HepG2 (cell line): ENCODE measurements around the gene PAPPA2. TPM values are rescaled to one million over a fixed set of nuclear protein-coding genes. Genes with fewer than 3 reads are reported as not detected.

ENCODE experiments used
- ATAC-seq: fragments of 200-7000 bp; cut with Tn5 transposase; 3 replicates; pipeline ENCODE4 v1.9.1; 2020; ENCODE audit warnings: mild to moderate bottlenecking, moderate library complexity
- BruUV-seq: library from RNA; stranded (reverse); fragments of 400-500 nt; replicated peaks from 2 replicates; lab custom pipeline; 2021; lab: Mats Ljungman, UMichigan
- CTCF ChIA-PET: fragments of 300-600 bp; formaldehyde crosslinking; extraction: SDS; loops from one replicate; lab custom pipeline; 2021; ENCODE audit warnings: low total read pairs, inconsistent platforms, low intra/inter-chr PET ratio; lab: Yijun Ruan, JAX
- POLR2A ChIA-PET: fragments of 350-600 bp; sonication (Branson Sonifier 250); formaldehyde crosslinking; loops from one replicate; lab custom pipeline; 2020; ENCODE audit warnings: antibody characterized with exemption, inconsistent platforms; lab: Yijun Ruan, JAX
- DNase-seq: peaks from one replicate; pipeline ENCODE4 v3.0.0-alpha.2; 2015; ENCODE audit warnings: low spot score
- FAIRE-seq: peaks from 3 replicates; lab custom pipeline; 2011; peaks lifted over from hg19 to GRCh38; lab: Jason Lieb, UNC
- H2AFZ ChIP-seq: one replicate; pipeline ENCODE4 v1.6.1; 2011; ENCODE audit warnings: low read length, inconsistent platforms
- H3K27ac ChIP-seq: fragments of 300-600 bp; 3 replicates; pipeline ENCODE4 v1.8.0; 2011; ENCODE audit warnings: mixed run types, mild to moderate bottlenecking, mixed read lengths, low read length, inconsistent platforms; ENCODE audit not compliant: insufficient read depth; ENCODE audit errors: extremely low read length
- H3K27me3 ChIP-seq, 2 experiments: fragments of 200-600 bp in 1 of 2; 2 replicates in 1 of 2; 3 replicates in 1 of 2; pipeline versions ENCODE4 v1.6.0 to v1.8.0; 2011; ENCODE audit warnings: low read length in 2 of 2, mild to moderate bottlenecking in 2 of 2, moderate library complexity in 2 of 2, inconsistent platforms in 1 of 2; ENCODE audit not compliant: insufficient read depth in 2 of 2, control insufficient read depth in 1 of 2
- H3K36me3 ChIP-seq, 2 experiments: fragments of 200-600 bp in 1 of 2; replicated peaks in 1 of 2; 2 replicates in 1 of 2; 3 replicates in 1 of 2; pipeline versions ENCODE4 v1.5.1 to v1.8.0; 2011; ENCODE audit warnings: low read length in 2 of 2, inconsistent platforms in 1 of 2; ENCODE audit not compliant: insufficient read depth in 2 of 2, control insufficient read depth in 1 of 2
- H3K4me1 ChIP-seq: 2 replicates; pipeline ENCODE4 v1.5.1; 2012; ENCODE audit warnings: low read length, inconsistent platforms; ENCODE audit not compliant: insufficient read depth
- H3K4me2 ChIP-seq: 2 replicates; pipeline ENCODE4 v1.6.0; 2011; ENCODE audit warnings: low read depth, low read length, inconsistent platforms
- H3K4me3 ChIP-seq, 3 experiments: fragments of 200-600 bp in 1 of 3; sonication (generic), shearing (Covaris generic) in 1 of 3; replicated peaks in 1 of 3; 2 replicates each; pipeline ENCODE4 v1.5.1; 2011 to 2016; ENCODE audit warnings: low read length in 3 of 3, inconsistent platforms in 2 of 3, low read depth in 2 of 3, mild to moderate bottlenecking in 2 of 3, control low read depth in 1 of 3, mixed read lengths in 1 of 3; ENCODE audit not compliant: insufficient read depth in 1 of 3
- H3K79me2 ChIP-seq: one replicate; pipeline ENCODE4 v1.6.1; 2011; ENCODE audit warnings: low read length, inconsistent platforms; ENCODE audit not compliant: insufficient read depth
- H3K9ac ChIP-seq: 2 replicates; pipeline ENCODE4 v1.6.0; 2011; ENCODE audit warnings: mild to moderate bottlenecking, low read depth, low read length, inconsistent platforms; ENCODE audit not compliant: insufficient read depth
- H3K9me3 ChIP-seq: 2 replicates; pipeline ENCODE4 v1.5.1; 2012; ENCODE audit warnings: mild to moderate bottlenecking, low read length
- H4K20me1 ChIP-seq: 2 replicates; pipeline ENCODE4 v1.6.0; 2011; ENCODE audit warnings: inconsistent platforms, mild to moderate bottlenecking, low read length, moderate library complexity; ENCODE audit not compliant: insufficient read depth
- AGO2 ChIP-seq: fragments of 200-400 bp; formaldehyde crosslinking; optimal IDR thresholded peaks from 2 replicates; pipeline ENCODE3; 2017; ENCODE audit warnings: mild to moderate bottlenecking, low read depth, low read length, moderate library complexity
- CAMTA2 ChIP-seq: sonication (generic); formaldehyde crosslinking; IDR thresholded peaks from 2 replicates; pipeline ENCODE4 v1.4.0; 2020; ENCODE audit warnings: mild to moderate bottlenecking, missing genetic modification reagents, borderline replicate concordance
- EHMT2 ChIP-seq: fragments of 200-600 bp; sonication (generic); IDR thresholded peaks from 2 replicates; pipeline ENCODE4 v1.7.0; 2017; ENCODE audit warnings: antibody characterized with exemption, low read depth, low read length, borderline replicate concordance
- ETV5 ChIP-seq: IDR thresholded peaks from 2 replicates; pipeline ENCODE4 v1.6.1; 2018; ENCODE audit warnings: missing biosample characterization, missing genetic modification reagents, inconsistent platforms, borderline replicate concordance
- FOSL1 ChIP-seq: sonication (generic); formaldehyde crosslinking; IDR thresholded peaks from 2 replicates; pipeline ENCODE4 v1.9.0; 2021; ENCODE audit warnings: missing genetic modification reagents, borderline replicate concordance
- HNF4A ChIP-seq: sonication (generic); formaldehyde crosslinking; IDR thresholded peaks from 2 replicates; pipeline ENCODE4 v1.4.0; 2020; ENCODE audit warnings: missing genetic modification reagents
- NBN ChIP-seq: fragments of 450-650 bp; conservative IDR thresholded peaks from 2 replicates; pipeline ENCODE4 v1.6.1; 2017
- NCOR1 ChIP-seq: fragments of 200-600 bp; sonication (generic); IDR thresholded peaks from 2 replicates; pipeline ENCODE4 v1.7.0; 2017; ENCODE audit warnings: antibody characterized with exemption, low read length, borderline replicate concordance
- NONO ChIP-seq, 2 experiments: fragments of 450-650 bp in 1 of 2; sonication (generic) in 1 of 2; formaldehyde crosslinking in 1 of 2; IDR thresholded peaks in 1 of 2; conservative IDR thresholded peaks in 1 of 2; 2 replicates each; pipeline versions ENCODE4 v1.6.1 to v1.8.0; 2017 to 2022; ENCODE audit warnings: mild to moderate bottlenecking in 1 of 2, missing genetic modification reagents in 1 of 2, moderate library complexity in 1 of 2
- SP2 ChIP-seq: sonication (generic); formaldehyde crosslinking; IDR thresholded peaks from 2 replicates; pipeline ENCODE4 v1.5.1; 2020; ENCODE audit warnings: mild to moderate bottlenecking, missing genetic modification reagents
- ZNF235 ChIP-seq: sonication (generic); formaldehyde crosslinking; IDR thresholded peaks from 2 replicates; pipeline ENCODE4 v1.8.1; 2023; ENCODE audit warnings: mild to moderate bottlenecking, missing genetic modification reagents, borderline replicate concordance
- ZNF292 ChIP-seq: sonication (generic); formaldehyde crosslinking; IDR thresholded peaks from 2 replicates; pipeline ENCODE4 v1.8.1; 2022; ENCODE audit warnings: mild to moderate bottlenecking, low read depth, missing genetic modification reagents, borderline replicate concordance
- ZNF34 ChIP-seq: sonication (generic); formaldehyde crosslinking; IDR thresholded peaks from 2 replicates; pipeline ENCODE4 v1.4.0; 2020; ENCODE audit warnings: mild to moderate bottlenecking, missing genetic modification reagents, borderline replicate concordance
- ZNF446 ChIP-seq: sonication (generic); formaldehyde crosslinking; IDR thresholded peaks from 2 replicates; pipeline ENCODE4 v1.5.0; 2020; ENCODE audit warnings: mild to moderate bottlenecking, missing genetic modification reagents
- ZNF781 ChIP-seq: sonication (generic); formaldehyde crosslinking; IDR thresholded peaks from 2 replicates; pipeline ENCODE4 v1.5.1; 2020; ENCODE audit warnings: borderline replicate concordance, mild to moderate bottlenecking, missing genetic modification reagents; ENCODE audit errors: not compliant biosample characterization
- ZNF792 ChIP-seq: IDR thresholded peaks from 2 replicates; pipeline ENCODE4 v1.6.1; 2016
- ZNF850 ChIP-seq: sonication (generic); formaldehyde crosslinking; conservative IDR thresholded peaks from 2 replicates; pipeline ENCODE4 v1.9.0; 2021; ENCODE audit warnings: mild to moderate bottlenecking, missing genetic modification reagents
- ZSCAN12 ChIP-seq: sonication (generic); formaldehyde crosslinking; IDR thresholded peaks from 2 replicates; pipeline ENCODE4 v1.9.0; 2021; ENCODE audit warnings: mild to moderate bottlenecking, missing genetic modification reagents
- WGBS: methylation state at CpG from one replicate; pipeline ENCODE4 v1.1.6; 2017; ENCODE audit warnings: low lambda C conversion rate; 5-methylcytosine and 5-hydroxymethylcytosine counted together
- in situ Hi-C: cut with HindIII; loops from 2 replicates; pipeline ENCODE4 v1.10.0; 2017; ENCODE audit warnings: low pct_unique_long_range_greater_than_20kb; ENCODE audit not compliant: extremely low pct_ligation_motif_present
- intact Hi-C: fragments of 100-400 bp; cut with micrococcal nuclease; formaldehyde crosslinking; loops from one replicate; pipeline ENCODE4 v1.10.0; 2022; ENCODE audit not compliant: unreplicated experiment
- polyA plus RNA-seq, 8 experiments: library from polyadenylated mRNA; depleted of rRNA in 3 of 8; stranded (reverse) in 7 of 8; unstranded in 1 of 8; fragments of >200 nt; fragmentation: Illumina TruSeq in 4 of 8; extraction: Trizol in 4 of 8; gene quantifications; 2 replicates each; pipeline versions ENCODE4 v1.2.1 to v1.2.3, GENCODE V29; 2011 to 2016; ENCODE audit warnings: low read depth in 4 of 8, missing spikeins in 1 of 8, mixed read lengths in 1 of 8; ENCODE audit not compliant: insufficient read depth in 1 of 8
- total RNA-seq, 5 experiments: library from RNA; depleted of rRNA; stranded (reverse); fragments of >200 nt; fragmentation: Illumina TruSeq; extraction: Trizol; gene quantifications; 2 replicates each; pipeline ENCODE4 v1.2.3, GENCODE V29; 2016; ENCODE audit warnings: low read depth in 1 of 5
- TF ChIP-seq, protein P1 (sequence below): sonication (generic); formaldehyde crosslinking; IDR thresholded peaks from 2 replicates; pipeline ENCODE4 v1.5.0; 2020; ENCODE audit warnings: mild to moderate bottlenecking, missing genetic modification reagents

PAPPA2 gene
- total and polyA plus RNA-seq, 2 of the 13 experiments (the other 11 are each of a cell fraction or from before 2014, with no cell fraction given): 0.01 TPM; not detected in 1

DNA sequence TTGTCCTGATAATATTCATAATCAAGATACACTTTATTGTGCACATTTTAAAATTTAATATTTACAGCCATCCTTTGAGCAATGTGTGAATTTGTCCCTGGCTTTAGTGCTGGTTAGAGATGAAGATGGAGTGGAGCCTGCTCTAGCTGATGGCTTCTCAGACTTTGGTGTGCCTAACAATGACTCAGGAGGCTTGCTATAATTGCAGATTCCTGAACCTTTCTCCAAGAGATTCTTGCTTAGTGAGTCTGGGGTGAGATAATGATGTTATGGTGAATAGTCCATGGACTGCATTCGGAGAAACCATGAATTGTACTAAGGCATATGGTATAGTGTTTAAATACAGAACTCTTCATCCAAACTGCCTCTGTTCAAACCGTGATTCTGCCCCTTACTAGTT lies 307.1 kb downstream of the PAPPA2 start:
- TF ChIP-seq ZNF235 (CRISPR knock-in tag): no peak
- no peak for TF ChIP-seq SP2 (CRISPR knock-in tag)
- no peak for TF ChIP-seq ZNF292 (CRISPR knock-in tag)
- no peak for TF ChIP-seq ETV5 (CRISPR knock-in tag)
- no peak for TF ChIP-seq CAMTA2 (CRISPR knock-in tag)
- no peak for TF ChIP-seq NONO (IDR thresholded peaks at IDR 0.05)
- TF ChIP-seq NONO (CRISPR knock-in tag; conservative IDR thresholded peaks at IDR 0.05): no peak
- TF ChIP-seq, all 625 proteins: peak for 0
- Histone ChIP-seq H3K9ac (no peak overlapping the region), H3K36me3 (no peaks in the 10 kb centered on the region), H3K4me2 (no peak overlapping the region), H3K27ac (no peak overlapping the region), H3K4me3 (no peak overlapping the region), H2AFZ (no peak overlapping the region), H3K79me2 (no peaks in the 10 kb centered on the region), H3K9me3 (no peaks in the 10 kb centered on the region), H3K27me3 (no peaks in the 10 kb centered on the region), H3K4me1 (no peaks in the 10 kb centered on the region), H4K20me1 (no peaks in the 10 kb centered on the region)
- CTCF ChIA-PET: no interaction called here
- no peak for ATAC-seq
- intact Hi-C loops (no loop called here), in situ Hi-C loops (no loop called here)
- WGBS: 0% methylated on average over 2 of the region's 2 CpGs
- no peak for FAIRE-seq
- no peak for DNase-seq
- no TSS peak for BruUV-seq
- POLR2A ChIA-PET: no interaction called here

DNA sequence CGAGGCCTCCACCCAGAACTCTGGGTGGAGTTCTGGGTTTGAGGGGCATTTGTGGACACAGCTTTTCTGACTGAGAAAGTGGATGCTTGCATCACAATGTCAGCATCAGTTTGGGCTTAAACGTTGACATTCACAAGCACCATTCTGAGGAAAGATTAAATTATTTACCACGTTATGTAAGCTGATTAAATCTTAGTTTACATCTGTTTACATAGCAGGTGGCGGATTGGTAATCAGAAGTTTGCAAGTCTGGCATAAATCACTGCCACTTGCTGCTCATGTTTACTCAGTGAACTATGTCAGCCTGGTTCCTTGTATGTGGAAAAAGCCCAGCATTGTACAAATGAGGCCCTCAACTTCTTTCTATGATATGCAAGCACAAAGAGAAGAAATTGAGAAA lies 310.1 kb downstream of the PAPPA2 start:
- Histone ChIP-seq H3K9ac (no peak overlapping the region), H3K27ac (no peak overlapping the region), H2AFZ (no peak overlapping the region), H3K4me1 (no peaks in the 10 kb centered on the region), H3K79me2 (no peaks in the 10 kb centered on the region), H3K27me3 (no peaks in the 10 kb centered on the region), H4K20me1 (no peaks in the 10 kb centered on the region), H3K4me2 (no peak overlapping the region), H3K36me3 (no peaks in the 10 kb centered on the region), H3K9me3 (no peaks in the 10 kb centered on the region), H3K4me3 (no peak overlapping the region)
- no TSS peak for BruUV-seq
- no peak for ATAC-seq
- DNase-seq: no peak
- WGBS: 0% methylated on average over 4 of the region's 4 CpGs
- ChIA-PET CTCF (no interaction called here), POLR2A (no interaction called here)
- in situ Hi-C loops: no loop called here
- FAIRE-seq: no peak
- intact Hi-C loops: no loop called here
- TF ChIP-seq AGO2 (no peak), FOSL1 (CRISPR knock-in tag) (no peak), HNF4A (no peak), EHMT2 (no peak), ZNF34 (CRISPR knock-in tag) (no peak), NBN (no peak), ZNF446 (CRISPR knock-in tag) (no peak), ZSCAN12 (CRISPR knock-in tag) (no peak), ZNF850 (no peak), NCOR1 (no peak), ZNF781 (CRISPR knock-in tag) (no peak), ZNF792 (CRISPR knock-in tag) (no peak)
- TF ChIP-seq, protein P1, sequence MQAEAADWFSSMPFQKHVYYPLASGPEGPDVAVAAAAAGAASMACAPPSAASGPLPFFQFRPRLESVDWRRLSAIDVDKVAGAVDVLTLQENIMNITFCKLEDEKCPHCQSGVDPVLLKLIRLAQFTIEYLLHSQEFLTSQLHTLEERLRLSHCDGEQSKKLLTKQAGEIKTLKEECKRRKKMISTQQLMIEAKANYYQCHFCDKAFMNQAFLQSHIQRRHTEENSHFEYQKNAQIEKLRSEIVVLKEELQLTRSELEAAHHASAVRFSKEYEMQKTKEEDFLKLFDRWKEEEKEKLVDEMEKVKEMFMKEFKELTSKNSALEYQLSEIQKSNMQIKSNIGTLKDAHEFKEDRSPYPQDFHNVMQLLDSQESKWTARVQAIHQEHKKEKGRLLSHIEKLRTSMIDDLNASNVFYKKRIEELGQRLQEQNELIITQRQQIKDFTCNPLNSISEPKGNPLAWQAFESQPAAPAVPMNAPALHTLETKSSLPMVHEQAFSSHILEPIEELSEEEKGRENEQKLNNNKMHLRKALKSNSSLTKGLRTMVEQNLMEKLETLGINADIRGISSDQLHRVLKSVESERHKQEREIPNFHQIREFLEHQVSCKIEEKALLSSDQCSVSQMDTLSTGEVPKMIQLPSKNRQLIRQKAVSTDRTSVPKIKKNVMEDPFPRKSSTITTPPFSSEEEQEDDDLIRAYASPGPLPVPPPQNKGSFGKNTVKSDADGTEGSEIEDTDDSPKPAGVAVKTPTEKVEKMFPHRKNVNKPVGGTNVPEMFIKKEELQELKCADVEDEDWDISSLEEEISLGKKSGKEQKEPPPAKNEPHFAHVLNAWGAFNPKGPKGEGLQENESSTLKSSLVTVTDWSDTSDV (CRISPR knock-in tag): no peak
